GM20431 (cell line): Measurements from ENCODE around the gene PSMC3.

Experiments used
- in situ Hi-C: fragments of 300-500 bp; cut with MseI, MboI; formaldehyde crosslinking; loops from one replicate; pipeline ENCODE4 v1.15.0; 2020; ENCODE audit warnings: low sequenced_read_pairs; ENCODE audit not compliant: unreplicated experiment

The PSMC3 gene

GRCh38 chr11:47443817-47444216 is 17.6 kb upstream of the PSMC3 start:
- in situ Hi-C loops, result no loop called here

GRCh38 chr11:47443028-47443700 is 16.9 kb upstream of the PSMC3 start:
- in situ Hi-C loops, result no loop called here

GRCh38 chr11:47442514-47442913 is 16.3 kb upstream of the PSMC3 start:
- in situ Hi-C loops, result no loop called here

GRCh38 chr11:47441421-47441820 is 15.2 kb upstream of the PSMC3 start:
- in situ Hi-C loops, result no loop called here

- in situ Hi-C loops, result no loop called here
These were observed 13.8 kb upstream of the PSMC3 start for GRCh38 chr11:47440054-47440476.

GRCh38 chr11:47438721-47439120 is 12.5 kb upstream of the PSMC3 start:
- in situ Hi-C loops, result no loop called here

GRCh38 chr11:47437746-47438418 is 11.6 kb upstream of the PSMC3 start:
- in situ Hi-C loops, result no loop called here

GRCh38 chr11:47437218-47437745 is 11.0 kb upstream of the PSMC3 start:
- in situ Hi-C loops, result no loop called here

- in situ Hi-C loops, result no loop called here
These were observed 10.5 kb upstream of the PSMC3 start for GRCh38 chr11:47436726-47437125.

- in situ Hi-C loops, result no loop called here
These were observed 9.4 kb upstream of the PSMC3 start for GRCh38 chr11:47435687-47436086.

GRCh38 chr11:47434011-47434786 is 8.0 kb upstream of the PSMC3 start:
- in situ Hi-C loops, result no loop called here

- in situ Hi-C loops, result no loop called here
These were observed 6.9 kb upstream of the PSMC3 start for GRCh38 chr11:47433157-47433556.

GRCh38 chr11:47431356-47432083 is 5.3 kb upstream of the PSMC3 start:
- in situ Hi-C loops, result no loop called here

GRCh38 chr11:47430524-47430923 is 4.3 kb upstream of the PSMC3 start:
- in situ Hi-C loops, result no loop called here

GRCh38 chr11:47425611-47426010 is 628 bp downstream of the PSMC3 start:
- in situ Hi-C loops, result no loop called here

GRCh38 chr11:47418454-47419259 is 7.6 kb downstream of the PSMC3 start:
- in situ Hi-C loops, result loop anchor here (10.0 kb wide), 1 partner anchor 54 kb away; no protein-coding TSS in a partner anchor

- in situ Hi-C loops, result loop anchor here (10.0 kb wide), 1 partner anchor 53 kb away; no protein-coding TSS in a partner anchor
These were observed 8.5 kb downstream of the PSMC3 start for GRCh38 chr11:47417712-47418111.

GRCh38 chr11:47415949-47416472 is 10.2 kb downstream of the PSMC3 start:
- in situ Hi-C loops, result loop anchor here (10.0 kb wide), 1 partner anchor 51 kb away; no protein-coding TSS in a partner anchor
